NCI-H524 treated with DMSO at 0.1 percent for 48 hours (cell line): ENCODE data around the gene GFRA4.

ENCODE experiments used
- DNase-seq: peaks from one replicate; lab custom pipeline; 2025; lab: John Stamatoyannopoulos, UW

GFRA4 gene

DNA sequence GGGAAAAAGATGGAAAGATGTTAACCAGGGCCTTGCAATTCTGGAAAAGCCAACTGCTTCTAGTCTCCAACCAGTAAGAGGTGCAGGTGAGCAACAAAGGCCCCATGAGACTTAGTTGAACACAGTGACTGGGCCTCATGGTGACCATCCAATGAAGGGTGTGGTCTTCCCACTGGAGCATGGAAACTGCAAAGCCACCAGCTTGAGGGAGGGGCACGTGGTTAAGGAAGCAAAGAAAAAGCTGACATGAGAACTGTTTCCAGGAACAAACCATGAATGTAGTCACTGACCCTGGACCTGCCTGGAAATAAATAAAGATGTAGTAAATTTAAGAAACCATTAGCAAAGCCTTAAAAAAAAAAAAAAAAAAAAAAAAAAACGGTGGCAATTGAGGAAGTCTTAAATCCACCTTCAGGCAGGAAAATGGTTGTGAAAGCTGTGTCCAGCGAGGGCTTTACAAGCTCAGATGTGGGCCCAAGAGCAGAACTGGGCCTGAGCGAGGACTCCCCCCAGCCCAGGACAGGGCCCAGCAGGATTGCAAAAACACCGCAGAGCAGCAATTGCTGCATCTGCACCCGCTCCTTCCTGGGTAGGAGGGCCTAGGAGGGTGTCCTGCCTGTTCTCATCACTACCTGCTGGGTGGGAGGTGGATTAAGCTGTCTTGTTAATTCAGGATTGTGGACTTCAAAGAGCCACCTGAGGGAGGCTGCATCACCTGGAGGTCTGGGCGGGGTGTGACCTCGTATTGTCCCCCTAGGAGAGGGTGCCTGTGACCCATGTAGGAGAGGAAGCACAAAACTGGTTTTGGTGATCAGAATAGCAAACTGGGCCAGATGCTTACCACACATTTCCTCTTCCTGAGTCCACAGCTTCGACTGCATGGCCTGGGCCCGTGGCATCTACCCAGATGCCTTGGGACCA lies 10.3 kb downstream of the GFRA4 start:
- no peak for DNase-seq

- no peak for DNase-seq
These were observed 11.0 kb downstream of the GFRA4 start for GRCh38 chr20:3652221-3652620.

GRCh38 chr20:3651204-3651962 lies 11.8 kb downstream of the GFRA4 start:
- DNase-seq, result no peak

DNA sequence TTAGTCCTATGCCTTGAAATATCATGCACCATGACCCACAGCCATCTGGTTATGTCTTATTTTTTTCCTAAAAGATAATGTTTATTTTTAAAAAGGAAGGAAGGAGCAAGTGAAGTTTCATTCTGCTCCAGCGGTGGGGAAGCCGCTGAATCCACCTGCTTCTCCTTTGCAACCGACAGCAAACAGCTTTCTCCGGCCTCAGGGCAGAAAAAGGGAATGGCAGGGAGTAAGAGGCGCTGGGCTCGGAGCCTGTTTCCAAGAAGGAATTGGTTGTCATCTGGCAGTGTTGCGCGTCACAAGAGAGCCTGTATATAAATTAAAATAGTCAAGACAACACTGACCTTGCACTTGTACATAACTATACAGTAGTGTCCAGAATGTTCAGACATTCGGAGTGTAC lies 14.2 kb downstream of the GFRA4 start:
- DNase-seq, result no peak

GRCh38 chr20:3647473-3647872 lies 15.7 kb downstream of the GFRA4 start:
- DNase-seq, result no peak

GRCh38 chr20:3646651-3647050 lies 16.5 kb downstream of the GFRA4 start:
- no peak for DNase-seq

- no peak for DNase-seq
These were observed 17.1 kb downstream of the GFRA4 start for GRCh38 chr20:3646067-3646440.

DNA sequence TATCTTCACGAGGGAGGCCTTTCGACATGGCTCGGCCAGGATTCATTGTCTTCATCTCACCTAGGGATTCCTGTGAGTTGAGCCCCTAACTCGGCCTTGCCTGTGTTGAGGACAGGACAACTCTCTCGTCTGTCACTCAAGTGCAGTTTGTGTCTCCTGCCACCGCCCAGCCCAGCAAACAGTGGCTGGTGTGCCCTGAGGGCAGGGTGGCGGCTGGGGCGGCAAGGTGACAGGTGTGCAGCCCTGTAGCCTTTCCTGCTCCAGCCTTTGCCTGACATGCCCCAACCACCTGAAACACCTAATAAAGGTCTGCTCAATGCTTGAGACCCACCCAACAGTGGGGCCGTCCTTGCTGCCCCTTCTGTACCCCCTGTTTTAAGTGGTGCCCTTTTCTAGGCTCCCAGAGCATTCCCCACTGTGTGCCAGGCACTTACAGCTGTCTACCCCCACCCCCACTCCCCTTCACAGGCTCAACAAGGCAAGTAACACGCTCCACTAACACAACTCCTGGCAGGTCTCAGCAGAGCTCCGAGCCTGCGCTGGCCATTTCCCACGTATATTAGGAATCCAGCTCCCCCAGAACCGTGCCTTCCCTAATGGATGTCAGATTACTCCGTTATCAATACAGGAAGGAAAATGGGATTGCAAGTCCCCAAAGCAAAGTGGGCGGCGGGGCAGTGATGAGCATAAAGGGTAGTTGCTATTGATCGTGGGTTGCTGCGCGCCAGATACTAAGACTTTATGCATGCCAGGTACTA lies 17.7 kb downstream of the GFRA4 start:
- no peak for DNase-seq

GRCh38 chr20:3640259-3640658 lies 22.9 kb downstream of the GFRA4 start:
- no peak for DNase-seq

GRCh38 chr20:3635346-3635745 lies 27.9 kb downstream of the GFRA4 start:
- DNase-seq, result no peak

DNA sequence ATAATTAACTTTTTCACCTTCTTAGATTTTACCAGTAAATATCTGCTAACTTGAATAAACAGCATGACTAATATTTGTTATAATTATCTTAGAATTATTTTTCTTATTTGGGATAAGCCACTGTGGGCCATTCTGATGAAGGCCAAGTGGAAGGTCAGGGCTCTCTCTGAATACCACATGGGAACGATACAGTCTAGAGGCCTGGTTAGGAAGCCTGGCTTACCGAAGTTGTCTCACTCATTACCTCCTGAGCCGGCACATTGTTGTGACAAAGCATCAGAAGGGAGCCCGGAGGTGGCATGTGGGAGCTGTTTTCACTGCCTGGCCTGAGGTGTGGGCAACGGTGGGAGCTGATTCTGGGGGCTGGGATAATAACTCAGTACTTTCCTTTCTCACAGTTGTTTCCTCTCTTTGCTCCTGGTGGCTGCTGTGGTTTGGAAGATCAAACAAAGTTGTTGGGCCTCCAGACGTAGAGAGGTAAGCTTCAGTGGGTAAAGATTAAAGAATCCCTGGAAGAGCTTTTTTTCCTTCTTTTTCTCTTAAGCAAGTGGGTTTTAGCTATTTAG lies 29.2 kb downstream of the GFRA4 start:
- no peak for DNase-seq

GRCh38 chr20:3632311-3633004 lies 30.7 kb downstream of the GFRA4 start:
- no peak for DNase-seq

DNA sequence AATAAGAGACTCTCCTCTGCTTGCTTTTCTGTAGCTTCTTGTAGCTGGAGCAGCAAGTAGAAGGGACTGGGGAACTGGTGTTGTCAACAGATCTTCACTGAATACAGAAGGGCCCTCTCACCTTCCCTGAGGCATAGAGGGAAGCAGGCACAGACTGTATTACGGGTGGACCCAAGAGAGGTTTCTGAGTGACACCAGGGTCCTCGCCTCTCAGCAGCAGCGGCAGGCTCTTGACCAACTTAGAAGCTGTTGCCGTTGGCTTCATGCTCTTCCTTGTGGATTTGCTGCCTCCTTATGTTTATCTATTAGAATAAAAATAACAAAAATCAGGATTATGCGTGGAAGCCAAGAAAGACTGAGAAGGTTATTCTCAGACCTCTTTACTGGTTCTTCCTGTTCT lies 31.7 kb downstream of the GFRA4 start:
- DNase-seq, result no peak

- DNase-seq, result no peak
These were observed 32.8 kb downstream of the GFRA4 start for GRCh38 chr20:3630429-3630828.

GRCh38 chr20:3629893-3630292 lies 33.3 kb downstream of the GFRA4 start:
- no peak for DNase-seq

DNA sequence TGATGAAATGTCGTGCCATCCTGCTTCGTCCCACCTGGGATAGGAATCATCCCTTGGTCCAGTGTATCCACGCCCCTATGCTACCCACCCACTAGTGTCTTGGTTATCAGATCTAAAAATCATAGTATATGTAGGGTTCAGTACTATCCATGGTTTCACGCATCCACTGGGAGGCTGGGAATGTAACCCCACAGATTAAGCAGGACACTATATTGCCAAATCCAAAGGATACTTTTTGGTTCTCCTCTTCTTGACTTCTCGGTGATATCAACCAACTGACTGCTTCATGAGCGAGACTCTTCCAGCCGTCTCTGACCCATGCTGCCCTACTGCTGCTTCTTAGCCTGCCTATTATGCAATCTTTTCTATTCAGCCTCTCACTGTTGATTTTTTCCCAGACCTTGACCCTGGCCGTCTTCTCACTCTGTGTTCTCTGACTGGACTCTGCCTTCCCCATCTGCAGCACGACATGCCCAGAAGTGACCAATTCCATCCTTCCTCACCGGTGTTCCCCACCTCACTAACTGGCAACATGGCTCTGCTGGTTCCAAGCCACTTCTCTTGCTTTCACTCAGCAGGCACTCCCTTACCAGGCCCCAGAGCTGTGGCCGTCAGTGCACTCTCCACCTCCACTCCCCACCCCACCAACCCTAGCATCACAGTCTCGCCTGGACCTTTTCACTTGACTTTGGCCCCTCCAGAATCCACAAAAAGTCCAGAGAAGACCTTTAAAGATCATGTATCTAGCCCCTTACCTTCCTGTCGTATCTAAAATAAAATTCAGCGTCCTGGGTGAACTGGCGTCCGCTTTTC lies 34.5 kb downstream of the GFRA4 start:
- DNase-seq, result no peak

GRCh38 chr20:3627476-3627875 lies 35.7 kb downstream of the GFRA4 start:
- DNase-seq, result no peak

GRCh38 chr20:3622406-3622805 lies 40.8 kb downstream of the GFRA4 start:
- DNase-seq, result no peak

GRCh38 chr20:3621111-3621510 lies 42.1 kb downstream of the GFRA4 start:
- no peak for DNase-seq

DNA sequence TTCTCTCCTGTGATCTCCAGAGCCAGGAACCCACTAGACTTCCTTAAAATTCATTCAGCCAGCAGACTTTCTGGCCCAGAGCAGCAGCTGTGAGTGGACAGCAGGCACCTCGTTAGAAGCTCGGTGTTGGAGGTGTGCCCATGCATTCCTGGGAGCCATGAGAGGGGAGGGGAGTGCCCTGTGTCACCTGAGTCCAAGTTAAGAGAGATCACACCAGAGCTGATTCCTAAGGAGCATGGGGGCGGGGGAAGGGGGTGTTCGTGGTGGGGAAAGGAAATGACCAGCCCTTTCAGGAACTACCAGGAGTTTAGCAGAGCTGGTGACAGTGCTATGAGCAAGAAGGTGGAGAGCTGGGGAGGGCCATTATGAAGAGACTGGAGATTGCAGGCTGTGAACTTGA lies 46.9 kb downstream of the GFRA4 start:
- no peak for DNase-seq
